MG63 (cell line): ENCODE data around the gene REC114. TPM values are rescaled to one million over a fixed set of nuclear protein-coding genes. Genes with fewer than 3 reads are reported as not detected.
"Not testable (repeated sequence)": the region's sequence is repeated elsewhere in the genome, so short reads cannot be mapped to it uniquely, and the experiment has no call there.

Source experiments
- DNase-seq: peaks from one replicate; pipeline ENCODE4 v3.0.0-alpha.2; 2020
- H3K27me3 ChIP-seq: fragments of 250-450 bp; sonication (Bioruptor Pico); 2 replicates; pipeline ENCODE4 v1.5.1; 2020; ENCODE audit warnings: mild to moderate bottlenecking, moderate library complexity
- H3K36me3 ChIP-seq: fragments of 250-450 bp; sonication (Bioruptor Pico); 2 replicates; pipeline ENCODE4 v1.5.1; 2020; ENCODE audit warnings: mild to moderate bottlenecking, moderate library complexity
- H3K4me3 ChIP-seq: fragments of 250-450 bp; sonication (Bioruptor Pico); 2 replicates; pipeline ENCODE4 v1.5.1; 2020; ENCODE audit warnings: mild to moderate bottlenecking, moderate library complexity
- H3K9me3 ChIP-seq: fragments of 250-450 bp; sonication (Bioruptor Pico); 2 replicates; pipeline ENCODE4 v1.5.1; 2020; ENCODE audit warnings: mild to moderate bottlenecking, moderate library complexity
- total RNA-seq: library from RNA; depleted of rRNA; stranded (reverse); fragments of >200 nt; shearing (Covaris generic); gene quantifications from 2 replicates; pipeline ENCODE4 v1.2.3, GENCODE V29; 2014; ENCODE audit warnings: low replicate concordance

The REC114 gene
- total RNA-seq, 1 experiment from 2014 or later: not detected

- no peak overlapping the region for H3K4me3 ChIP-seq
- H3K36me3 ChIP-seq: no peaks in the 10 kb centered on the region
- H3K9me3 ChIP-seq: no peaks in the 10 kb centered on the region
- no peak for DNase-seq
- H3K27me3 ChIP-seq: peaks cover 26% of the 10 kb centered on the region
Measured at GRCh38 chr15:73442421-73442820, 543 bp upstream of the REC114 start.

GRCh38 chr15:73447471-73447870 lies 4.5 kb downstream of the REC114 start:
- H3K4me3 ChIP-seq, H3K9me3 ChIP-seq, H3K27me3 ChIP-seq, DNase-seq, H3K36me3 ChIP-seq: not testable (repeated sequence)

GRCh38 chr15:73448158-73448758 lies 5.3 kb downstream of the REC114 start:
- not testable (repeated sequence) for H3K36me3 ChIP-seq, DNase-seq, H3K4me3 ChIP-seq, H3K9me3 ChIP-seq, H3K27me3 ChIP-seq

- H3K4me3 ChIP-seq, H3K27me3 ChIP-seq, H3K9me3 ChIP-seq, H3K36me3 ChIP-seq, DNase-seq: not testable (repeated sequence)
Measured at GRCh38 chr15:73449980-73450379, 7.0 kb downstream of the REC114 start.

- H3K36me3 ChIP-seq: no peaks in the 10 kb centered on the region
- no peaks in the 10 kb centered on the region; the same call in 1 of the 2 replicates for H3K9me3 ChIP-seq
- no peak for DNase-seq
- no peak overlapping the region for H3K4me3 ChIP-seq
- peaks cover 6% of the 10 kb centered on the region; the same call in 1 of the 2 replicates for H3K27me3 ChIP-seq
Measured at GRCh38 chr15:73454096-73454495, 11.1 kb downstream of the REC114 start.

GRCh38 chr15:73455876-73456275 lies 12.9 kb downstream of the REC114 start:
- Histone ChIP-seq H3K36me3 (no peaks in the 10 kb centered on the region), H3K27me3 (peaks cover 4% of the 10 kb centered on the region; the same call in 1 of the 2 replicates), H3K4me3 (no peak overlapping the region), H3K9me3 (no peaks in the 10 kb centered on the region)
- no peak for DNase-seq

GRCh38 chr15:73457334-73457733 lies 14.4 kb downstream of the REC114 start:
- H3K4me3 ChIP-seq: no peak overlapping the region
- no peak for DNase-seq
- H3K27me3 ChIP-seq: peaks cover 2% of the 10 kb centered on the region; the same call in 1 of the 2 replicates
- no peaks in the 10 kb centered on the region for H3K9me3 ChIP-seq
- no peaks in the 10 kb centered on the region for H3K36me3 ChIP-seq

GRCh38 chr15:73460662-73461061 lies 17.7 kb downstream of the REC114 start:
- Histone ChIP-seq H3K9me3 (no peaks in the 10 kb centered on the region), H3K4me3 (no peak overlapping the region), H3K27me3 (peaks cover 5% of the 10 kb centered on the region; the same call in 1 of the 2 replicates), H3K36me3 (no peaks in the 10 kb centered on the region)
- no peak for DNase-seq

- no peaks in the 10 kb centered on the region for H3K9me3 ChIP-seq
- H3K27me3 ChIP-seq: peaks cover 20% of the 10 kb centered on the region
- H3K36me3 ChIP-seq: no peaks in the 10 kb centered on the region
- H3K4me3 ChIP-seq: no peak overlapping the region
- DNase-seq: no peak
Measured at GRCh38 chr15:73464602-73465001, 21.6 kb downstream of the REC114 start.

GRCh38 chr15:73467758-73468157 lies 24.8 kb downstream of the REC114 start:
- H3K27me3 ChIP-seq: peaks cover 33% of the 10 kb centered on the region
- no peaks in the 10 kb centered on the region for H3K9me3 ChIP-seq
- DNase-seq: no peak
- no peaks in the 10 kb centered on the region for H3K36me3 ChIP-seq
- H3K4me3 ChIP-seq: no peak overlapping the region

- H3K27me3 ChIP-seq: peaks cover 17% of the 10 kb centered on the region
- no peak overlapping the region for H3K4me3 ChIP-seq
- DNase-seq: no peak
- no peaks in the 10 kb centered on the region for H3K36me3 ChIP-seq
- no peaks in the 10 kb centered on the region for H3K9me3 ChIP-seq
Measured at GRCh38 chr15:73474785-73475184, 31.8 kb downstream of the REC114 start.

- Histone ChIP-seq H3K27me3 (peaks cover 11% of the 10 kb centered on the region), H3K9me3 (no peaks in the 10 kb centered on the region), H3K4me3 (no peak overlapping the region), H3K36me3 (no peaks in the 10 kb centered on the region)
- no peak for DNase-seq
Measured at GRCh38 chr15:73476704-73477216, 33.8 kb downstream of the REC114 start.

GRCh38 chr15:73480050-73480449 lies 37.1 kb downstream of the REC114 start:
- Histone ChIP-seq H3K27me3 (0 out of 2 replicates have a peak, but pooled peaks cover 2% of the 10 kb centered on the region), H3K4me3 (no peak overlapping the region), H3K36me3 (no peaks in the 10 kb centered on the region), H3K9me3 (no peaks in the 10 kb centered on the region)
- DNase-seq: no peak

GRCh38 chr15:73482166-73482565 lies 39.2 kb downstream of the REC114 start:
- H3K27me3 ChIP-seq: 0 out of 2 replicates have a peak, but pooled peaks cover 2% of the 10 kb centered on the region
- H3K36me3 ChIP-seq: no peaks in the 10 kb centered on the region
- no peaks in the 10 kb centered on the region for H3K9me3 ChIP-seq
- H3K4me3 ChIP-seq: no peak overlapping the region
- no peak for DNase-seq

GRCh38 chr15:73483053-73483452 lies 40.1 kb downstream of the REC114 start:
- DNase-seq: no peak
- H3K27me3 ChIP-seq: 0 out of 2 replicates have a peak, but pooled peaks cover 2% of the 10 kb centered on the region

GRCh38 chr15:73485372-73485771 lies 42.4 kb downstream of the REC114 start:
- no peak for DNase-seq
- Histone ChIP-seq H3K9me3 (no peaks in the 10 kb centered on the region), H3K36me3 (no peaks in the 10 kb centered on the region), H3K4me3 (no peak overlapping the region), H3K27me3 (0 out of 2 replicates have a peak, but pooled peaks cover 2% of the 10 kb centered on the region)

More at GRCh38 chr15:73483053-73483452, 40.1 kb downstream of the REC114 start:
- no peaks in the 10 kb centered on the region for H3K9me3 ChIP-seq
- H3K36me3 ChIP-seq: no peaks in the 10 kb centered on the region
- no peak overlapping the region for H3K4me3 ChIP-seq

GRCh38 chr15:73485885-73486284 lies 42.9 kb downstream of the REC114 start:
- H3K4me3 ChIP-seq, H3K27me3 ChIP-seq, DNase-seq, H3K36me3 ChIP-seq, H3K9me3 ChIP-seq: not testable (repeated sequence)

- Histone ChIP-seq H3K36me3 (no peaks in the 10 kb centered on the region), H3K4me3 (no peak overlapping the region), H3K27me3 (peaks cover 5% of the 10 kb centered on the region), H3K9me3 (no peaks in the 10 kb centered on the region)
- no peak for DNase-seq
Measured at GRCh38 chr15:73488698-73489097, 45.7 kb downstream of the REC114 start.
